BE2C (cell line): ENCODE data around the gene ZBTB40.

Source experiments
- DNase-seq: peaks from one replicate; pipeline ENCODE4 v3.0.0-alpha.2; 2020
- H3K27me3 ChIP-seq: fragments of 250-450 bp; sonication (Bioruptor Pico); 2 replicates; pipeline ENCODE4 v1.5.1; 2020; ENCODE audit warnings: mild to moderate bottlenecking
- H3K36me3 ChIP-seq: fragments of 250-450 bp; sonication (Bioruptor Pico); 2 replicates; pipeline ENCODE4 v1.5.1; 2020; ENCODE audit warnings: mild to moderate bottlenecking
- H3K4me1 ChIP-seq: fragments of 250-450 bp; sonication (Bioruptor Pico); 2 replicates; pipeline ENCODE4 v1.5.1; 2020
- H3K4me3 ChIP-seq: 2 replicates; pipeline ENCODE4 v1.5.1; 2011; ENCODE audit warnings: low read depth, low read length
- H3K9me3 ChIP-seq: fragments of 250-450 bp; sonication (Bioruptor Pico); 2 replicates; pipeline ENCODE4 v1.5.1; 2020
- CTCF ChIP-seq: IDR thresholded peaks from 2 replicates; pipeline ENCODE4 v1.5.1; 2012; ENCODE audit warnings: mild to moderate bottlenecking, low read depth, low read length

Gene ZBTB40

GRCh38 chr1:22450351-22451021 is 1.2 kb upstream of the ZBTB40 start:
- no peaks in the 10 kb centered on the region for H3K36me3 ChIP-seq
- DNase-seq = no peak
- no peaks in the 10 kb centered on the region; the same call in 1 of the 2 replicates for H3K9me3 ChIP-seq
- H3K4me1 ChIP-seq = 0 out of 2 replicates have a peak, but pooled peaks cover 2% of the 10 kb centered on the region
- H3K4me3 ChIP-seq = no peak overlapping the region
- no peaks in the 10 kb centered on the region for H3K27me3 ChIP-seq
- TF ChIP-seq CTCF = no peak

GRCh38 chr1:22452481-22452957 is 868 bp downstream of the ZBTB40 start:
- no peaks in the 10 kb centered on the region for H3K36me3 ChIP-seq
- H3K4me3 ChIP-seq = peak overlapping the region; percentile 69
- no peaks in the 10 kb centered on the region; the same call in 1 of the 2 replicates for H3K9me3 ChIP-seq
- peaks cover 8% of the 10 kb centered on the region; the same call in 1 of the 2 replicates for H3K4me1 ChIP-seq
- no peak for TF ChIP-seq CTCF
- no peaks in the 10 kb centered on the region for H3K27me3 ChIP-seq
- DNase-seq = no peak

GRCh38 chr1:22453181-22453580 is 1.5 kb downstream of the ZBTB40 start:
- H3K9me3 ChIP-seq = no peaks in the 10 kb centered on the region; the same call in 1 of the 2 replicates
- peaks cover 11% of the 10 kb centered on the region; the same call in 1 of the 2 replicates for H3K4me1 ChIP-seq
- TF ChIP-seq CTCF = no peak
- no peaks in the 10 kb centered on the region for H3K36me3 ChIP-seq
- H3K4me3 ChIP-seq = peak overlapping the region; percentile 69
- H3K27me3 ChIP-seq = no peaks in the 10 kb centered on the region
- no peak for DNase-seq

GRCh38 chr1:22454476-22455056 is 2.9 kb downstream of the ZBTB40 start:
- no peak overlapping the region for H3K4me3 ChIP-seq
- peak; percentile 20 for DNase-seq
- no peak for TF ChIP-seq CTCF
- no peaks in the 10 kb centered on the region; the same call in 1 of the 2 replicates for H3K9me3 ChIP-seq
- H3K36me3 ChIP-seq = no peaks in the 10 kb centered on the region
- peaks cover 11% of the 10 kb centered on the region; the same call in 1 of the 2 replicates for H3K4me1 ChIP-seq
- H3K27me3 ChIP-seq = no peaks in the 10 kb centered on the region

- peak; percentile 28; the same call in 1 of the 2 replicates for TF ChIP-seq CTCF
- Histone ChIP-seq H3K4me3 (no peak overlapping the region), H3K9me3 (no peaks in the 10 kb centered on the region), H3K36me3 (no peaks in the 10 kb centered on the region), H3K4me1 (peaks cover 11% of the 10 kb centered on the region; the same call in 1 of the 2 replicates), H3K27me3 (no peaks in the 10 kb centered on the region)
- no peak for DNase-seq
These were observed 5.7 kb downstream of the ZBTB40 start for GRCh38 chr1:22457345-22457744.

GRCh38 chr1:22457836-22458235 is 6.2 kb downstream of the ZBTB40 start:
- no peak for DNase-seq
- TF ChIP-seq CTCF = no peak
- peaks cover 11% of the 10 kb centered on the region; the same call in 1 of the 2 replicates for H3K4me1 ChIP-seq
- no peaks in the 10 kb centered on the region for H3K27me3 ChIP-seq
- no peaks in the 10 kb centered on the region for H3K36me3 ChIP-seq
- H3K4me3 ChIP-seq = no peak overlapping the region
- no peaks in the 10 kb centered on the region for H3K9me3 ChIP-seq
